MV-4-11 (cell line): ENCODE data around the gene DAPK1.

Experiments
- DNase-seq: peaks from one replicate; lab custom pipeline; 2025; lab: John Stamatoyannopoulos, UW

Gene DAPK1

DNA sequence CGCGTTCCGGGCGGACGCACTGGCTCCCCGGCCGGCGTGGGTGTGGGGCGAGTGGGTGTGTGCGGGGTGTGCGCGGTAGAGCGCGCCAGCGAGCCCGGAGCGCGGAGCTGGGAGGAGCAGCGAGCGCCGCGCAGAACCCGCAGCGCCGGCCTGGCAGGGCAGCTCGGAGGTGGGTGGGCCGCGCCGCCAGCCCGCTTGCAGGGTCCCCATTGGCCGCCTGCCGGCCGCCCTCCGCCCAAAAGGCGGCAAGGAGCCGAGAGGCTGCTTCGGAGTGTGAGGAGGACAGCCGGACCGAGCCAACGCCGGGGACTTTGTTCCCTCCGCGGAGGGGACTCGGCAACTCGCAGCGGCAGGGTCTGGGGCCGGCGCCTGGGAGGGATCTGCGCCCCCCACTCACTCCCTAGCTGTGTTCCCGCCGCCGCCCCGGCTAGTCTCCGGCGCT lies at the start of gene DAPK1:
Gene DAPK1 (plus strand): TSS at position 264 of the 442 bp plus-strand sequence. CDS start 1,211 bp downstream, outside the sequence.
- no peak for DNase-seq

DNA sequence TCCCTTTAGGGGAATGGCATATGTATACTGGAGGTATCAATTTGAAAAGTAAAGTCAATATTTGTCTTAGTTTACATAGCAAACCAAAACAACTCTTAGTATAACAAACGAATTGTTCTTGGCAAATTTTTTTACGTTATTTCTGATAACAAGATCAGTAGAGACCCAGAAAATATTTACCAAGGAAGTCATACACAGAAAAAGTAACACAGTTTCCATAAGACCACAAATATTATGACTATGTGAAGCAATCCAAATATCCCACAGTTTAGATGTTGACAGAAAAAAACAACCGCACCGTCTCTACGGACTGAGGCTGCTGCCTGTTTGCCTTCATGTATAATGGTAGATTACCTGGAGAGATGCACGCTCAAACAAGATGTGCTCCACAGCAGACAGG lies 46.5 kb upstream of the DAPK1 start:
- DNase-seq = no peak

- no peak for DNase-seq
These were observed 42.3 kb upstream of the DAPK1 start for GRCh38 chr9:87455407-87455806.

- no peak for DNase-seq
These were observed 36.4 kb upstream of the DAPK1 start for GRCh38 chr9:87461256-87461655.

GRCh38 chr9:87464110-87464991 lies 33.3 kb upstream of the DAPK1 start:
- DNase-seq = no peak

DNA sequence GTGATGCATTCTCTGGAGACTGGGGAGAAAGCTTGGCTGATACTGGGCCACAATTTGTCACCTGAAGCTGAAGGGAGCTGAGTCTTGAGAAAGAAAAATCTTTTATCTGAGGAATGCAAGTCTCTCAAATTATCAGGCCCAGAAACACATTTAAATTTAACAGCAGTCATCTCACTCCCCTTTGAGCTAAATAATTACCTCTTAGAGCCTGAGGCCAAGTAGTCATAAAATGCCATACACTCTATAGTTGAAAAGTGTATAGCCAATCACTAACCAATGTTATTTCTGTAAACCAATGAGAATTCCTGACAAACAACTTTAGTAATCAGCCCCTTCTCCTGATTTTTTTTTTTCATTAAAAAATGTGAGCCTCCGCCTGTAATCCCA lies 32.7 kb upstream of the DAPK1 start:
- DNase-seq = no peak

- DNase-seq = no peak
These were observed 31.9 kb upstream of the DAPK1 start for GRCh38 chr9:87465816-87466215.

GRCh38 chr9:87467187-87467586 lies 30.5 kb upstream of the DAPK1 start:
- DNase-seq = no peak

GRCh38 chr9:87469793-87470465 lies 27.7 kb upstream of the DAPK1 start:
- DNase-seq = no peak

- no peak for DNase-seq
These were observed 25.9 kb upstream of the DAPK1 start for GRCh38 chr9:87471746-87472145.

DNA sequence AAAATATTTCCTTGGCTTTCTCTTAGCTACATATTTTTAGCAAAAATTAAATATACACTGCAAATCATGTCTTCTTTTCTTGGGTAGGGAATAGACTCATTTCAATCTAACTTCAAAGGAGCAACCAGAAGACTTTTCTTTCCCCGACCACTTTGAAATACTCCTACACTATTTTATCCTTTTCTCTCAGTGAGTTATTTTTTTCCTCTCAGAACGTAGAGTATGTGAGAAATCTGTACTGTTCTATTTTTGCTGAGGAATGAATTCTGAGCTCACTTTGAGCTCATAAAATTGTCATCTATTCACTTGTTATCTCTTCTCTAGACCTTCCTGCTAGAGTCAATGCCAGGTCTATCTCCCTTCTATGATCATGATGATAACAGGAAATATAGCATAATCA lies 22.2 kb upstream of the DAPK1 start:
- DNase-seq = no peak

- DNase-seq = no peak
These were observed 19.3 kb upstream of the DAPK1 start for GRCh38 chr9:87478226-87478992.

- peak; percentile 100 for DNase-seq
These were observed 17.9 kb upstream of the DAPK1 start for GRCh38 chr9:87479801-87480201.

DNA sequence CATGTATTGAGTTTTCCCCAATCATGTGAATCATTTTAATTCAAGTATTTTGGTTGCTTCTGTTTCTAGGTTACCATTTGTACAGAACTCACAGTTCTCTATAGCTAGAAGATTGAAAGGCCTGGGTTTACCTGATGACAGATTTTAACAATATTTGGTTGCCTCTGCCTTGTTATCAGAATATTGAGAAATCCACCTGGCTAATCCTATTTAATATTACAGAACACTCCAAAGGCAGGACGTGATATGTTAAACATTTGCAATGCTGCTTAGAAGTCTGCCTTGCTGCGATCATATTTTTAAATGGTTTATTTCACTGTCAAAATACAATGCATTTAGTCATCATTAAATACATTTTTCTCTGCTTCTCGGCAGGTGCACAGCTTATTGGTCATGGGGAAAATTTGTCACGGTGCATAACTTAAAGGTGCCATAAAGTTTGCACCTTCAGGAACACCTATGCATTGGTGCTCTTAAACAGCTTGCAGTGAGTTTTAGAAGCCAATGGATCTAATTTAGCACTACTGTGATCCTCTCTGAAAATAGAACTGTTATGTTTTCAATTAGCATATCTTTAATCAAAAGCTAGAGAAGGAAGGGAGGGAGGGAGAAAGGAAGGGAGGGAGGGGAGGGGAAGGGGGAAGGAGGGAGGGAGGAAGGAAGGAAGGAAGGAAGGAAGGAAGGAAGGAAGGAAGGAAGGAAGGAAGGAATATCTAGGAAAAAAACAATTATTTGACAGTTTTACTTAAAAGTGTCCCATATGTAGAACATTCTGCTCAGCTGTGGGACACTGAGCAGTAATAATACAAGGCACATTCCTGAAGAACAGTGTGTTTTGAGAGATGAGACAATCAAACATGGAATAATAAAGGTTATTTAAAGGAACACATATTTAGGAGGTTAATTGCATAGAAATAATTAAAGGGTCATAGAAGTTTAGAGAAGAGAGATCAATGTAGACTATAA lies 15.5 kb upstream of the DAPK1 start:
- no peak for DNase-seq

GRCh38 chr9:87490225-87490624 lies 7.4 kb upstream of the DAPK1 start:
- DNase-seq = no peak

GRCh38 chr9:87490907-87491306 lies 6.8 kb upstream of the DAPK1 start:
- DNase-seq = no peak

- DNase-seq = no peak
These were observed 6.1 kb upstream of the DAPK1 start for GRCh38 chr9:87491523-87491922.

GRCh38 chr9:87492642-87493041 lies 5.0 kb upstream of the DAPK1 start:
- DNase-seq = no peak

- peak; percentile 89 for DNase-seq
These were observed 2.6 kb upstream of the DAPK1 start for GRCh38 chr9:87494970-87495471.

- no peak for DNase-seq
These were observed 525 bp upstream of the DAPK1 start for GRCh38 chr9:87497080-87497603.
